Effector memory CD4-positive, alpha-beta T cell (primary cell): ENCODE results near the gene ATP5MG.

ENCODE experiments used
- DNase-seq, 3 donors: peaks; one replicate each; pipeline ENCODE4 v3.0.0-alpha.2; 2020
- H3K27ac ChIP-seq: 2 replicates; pipeline ENCODE4 v1.7.0; 2013; ENCODE audit warnings: mild to moderate bottlenecking, low read length, moderate library complexity; ENCODE audit not compliant: insufficient read depth, poor library complexity, severe bottlenecking
- H3K27me3 ChIP-seq: replicated peaks from 2 replicates; pipeline ENCODE4 v1.7.0; 2013; ENCODE audit warnings: mild to moderate bottlenecking, low read length; ENCODE audit not compliant: insufficient read depth, control insufficient read depth, poor library complexity, severe bottlenecking
- H3K36me3 ChIP-seq: 2 replicates; pipeline ENCODE4 v1.7.0; 2013; ENCODE audit warnings: mild to moderate bottlenecking, low read length, moderate library complexity; ENCODE audit not compliant: control insufficient read depth, insufficient read depth
- H3K4me1 ChIP-seq: 2 replicates; pipeline ENCODE4 v1.7.0; 2013; ENCODE audit warnings: low read length, mild to moderate bottlenecking; ENCODE audit not compliant: control insufficient read depth, insufficient read depth, poor library complexity, severe bottlenecking
- H3K4me3 ChIP-seq: 2 replicates; pipeline ENCODE4 v1.7.0; 2013; ENCODE audit warnings: low read length, low read depth, mild to moderate bottlenecking; ENCODE audit not compliant: insufficient read depth, poor library complexity, severe bottlenecking
- H3K9me3 ChIP-seq: 2 replicates; pipeline ENCODE4 v1.7.0; 2013; ENCODE audit warnings: mild to moderate bottlenecking, low read length, moderate library complexity; ENCODE audit not compliant: control insufficient read depth

ATP5MG gene

GRCh38 chr11:118439646-118440045 is 38.2 kb downstream of the ATP5MG start:
- H3K4me1 ChIP-seq, result peaks cover 39% of the 10 kb centered on the region
- H3K27me3 ChIP-seq, result no peaks in the 10 kb centered on the region
- H3K36me3 ChIP-seq, result no peaks in the 10 kb centered on the region
- H3K9me3 ChIP-seq, result no peaks in the 10 kb centered on the region
- peak overlapping the region; percentile 98 for H3K27ac ChIP-seq
- no peak overlapping the region for H3K4me3 ChIP-seq
- no peak for DNase-seq

- Histone ChIP-seq H3K4me1 (peaks cover 39% of the 10 kb centered on the region), H3K27me3 (no peaks in the 10 kb centered on the region), H3K4me3 (no peak overlapping the region), H3K27ac (peak overlapping the region; percentile 15), H3K36me3 (no peaks in the 10 kb centered on the region), H3K9me3 (no peaks in the 10 kb centered on the region)
- no peak for DNase-seq
These were observed 40.4 kb downstream of the ATP5MG start for GRCh38 chr11:118441770-118442275.

GRCh38 chr11:118442301-118442700 is 40.9 kb downstream of the ATP5MG start:
- Histone ChIP-seq H3K4me1 (peaks cover 39% of the 10 kb centered on the region), H3K4me3 (no peak overlapping the region), H3K27ac (peak overlapping the region; percentile 15), H3K36me3 (peaks cover 2% of the 10 kb centered on the region), H3K27me3 (no peaks in the 10 kb centered on the region), H3K9me3 (no peaks in the 10 kb centered on the region)
- no peak for DNase-seq

DNA sequence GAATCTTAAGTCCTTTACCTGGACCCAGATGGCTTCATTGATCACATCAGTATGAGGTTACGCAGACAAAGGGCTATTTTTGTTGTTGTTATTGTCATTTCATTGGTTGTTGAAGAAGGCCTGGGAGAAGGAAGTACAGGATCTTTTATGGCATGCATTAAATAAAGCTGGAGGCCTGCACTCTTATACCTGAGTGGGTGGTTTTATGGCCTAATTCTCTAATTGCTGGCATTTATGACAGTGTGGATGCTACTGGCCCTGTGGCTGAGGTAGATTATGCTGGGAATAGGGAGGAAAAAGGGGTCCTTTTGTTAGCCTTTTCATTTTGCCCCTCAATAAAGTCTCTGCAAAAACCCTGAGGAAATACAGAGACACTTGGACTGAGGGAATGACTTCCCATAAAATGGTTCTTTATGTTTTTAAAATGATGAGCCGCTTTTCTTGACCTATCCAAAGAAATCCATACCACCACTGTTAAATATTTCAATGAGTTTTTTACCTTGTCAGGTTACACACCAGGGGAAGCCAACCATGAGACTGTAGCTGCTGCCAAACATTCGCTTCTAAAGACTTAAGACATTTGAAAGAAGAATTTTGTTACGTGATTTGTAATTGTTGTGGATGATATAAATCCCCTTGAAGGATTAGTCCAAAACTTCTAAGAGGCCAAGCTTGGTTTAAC is 41.6 kb downstream of the ATP5MG start:
- Histone ChIP-seq H3K27ac (peak overlapping the region; percentile 7), H3K27me3 (no peaks in the 10 kb centered on the region), H3K4me1 (peaks cover 39% of the 10 kb centered on the region), H3K36me3 (peaks cover 6% of the 10 kb centered on the region), H3K9me3 (no peaks in the 10 kb centered on the region), H3K4me3 (no peak overlapping the region)
- no peak for DNase-seq

DNA sequence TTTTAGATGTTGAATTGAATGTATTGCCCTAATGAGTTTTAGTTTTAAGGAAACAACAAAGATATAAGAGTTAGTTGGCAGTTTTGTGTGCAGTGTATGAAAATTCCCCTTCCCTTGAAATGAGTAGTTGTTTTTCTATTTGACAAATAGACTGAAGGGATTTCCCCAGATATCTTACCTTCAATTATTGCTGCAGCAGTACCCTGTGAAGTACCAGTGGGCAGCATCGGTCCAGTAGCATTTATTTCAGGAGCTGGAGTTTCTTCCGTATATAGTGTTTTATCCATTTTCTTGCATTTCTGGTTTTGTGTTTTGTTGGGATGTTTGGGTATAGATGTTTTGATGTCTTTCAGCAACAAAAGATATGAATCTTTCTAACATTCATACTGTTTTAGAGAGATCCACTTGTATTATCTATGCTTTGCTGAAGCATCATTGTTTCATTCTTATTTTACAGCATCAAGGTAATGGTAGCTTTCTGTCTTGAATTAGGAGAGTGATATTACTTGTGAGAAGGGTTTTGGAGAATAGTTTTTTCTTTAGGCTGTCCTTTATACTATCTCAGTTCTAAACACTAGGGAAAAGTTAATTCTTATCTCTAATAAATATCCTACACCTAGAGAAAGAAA is 42.3 kb downstream of the ATP5MG start:
- Histone ChIP-seq H3K27me3 (no peaks in the 10 kb centered on the region), H3K4me3 (no peak overlapping the region), H3K27ac (peak overlapping the region; percentile 7), H3K36me3 (peaks cover 6% of the 10 kb centered on the region), H3K9me3 (no peaks in the 10 kb centered on the region), H3K4me1 (peaks cover 37% of the 10 kb centered on the region)
- no peak for DNase-seq

GRCh38 chr11:118447423-118447822 is 46.0 kb downstream of the ATP5MG start:
- no peak for DNase-seq
- Histone ChIP-seq H3K4me3 (no peak overlapping the region), H3K4me1 (peaks cover 11% of the 10 kb centered on the region), H3K36me3 (peaks cover 10% of the 10 kb centered on the region), H3K27ac (no peak overlapping the region), H3K9me3 (no peaks in the 10 kb centered on the region), H3K27me3 (no peaks in the 10 kb centered on the region)

GRCh38 chr11:118448294-118448693 is 46.9 kb downstream of the ATP5MG start:
- Histone ChIP-seq H3K4me3 (no peak overlapping the region), H3K27me3 (no peaks in the 10 kb centered on the region), H3K27ac (no peak overlapping the region), H3K36me3 (peaks cover 10% of the 10 kb centered on the region), H3K4me1 (peaks cover 2% of the 10 kb centered on the region), H3K9me3 (no peaks in the 10 kb centered on the region)
- DNase-seq, result no peak

DNA sequence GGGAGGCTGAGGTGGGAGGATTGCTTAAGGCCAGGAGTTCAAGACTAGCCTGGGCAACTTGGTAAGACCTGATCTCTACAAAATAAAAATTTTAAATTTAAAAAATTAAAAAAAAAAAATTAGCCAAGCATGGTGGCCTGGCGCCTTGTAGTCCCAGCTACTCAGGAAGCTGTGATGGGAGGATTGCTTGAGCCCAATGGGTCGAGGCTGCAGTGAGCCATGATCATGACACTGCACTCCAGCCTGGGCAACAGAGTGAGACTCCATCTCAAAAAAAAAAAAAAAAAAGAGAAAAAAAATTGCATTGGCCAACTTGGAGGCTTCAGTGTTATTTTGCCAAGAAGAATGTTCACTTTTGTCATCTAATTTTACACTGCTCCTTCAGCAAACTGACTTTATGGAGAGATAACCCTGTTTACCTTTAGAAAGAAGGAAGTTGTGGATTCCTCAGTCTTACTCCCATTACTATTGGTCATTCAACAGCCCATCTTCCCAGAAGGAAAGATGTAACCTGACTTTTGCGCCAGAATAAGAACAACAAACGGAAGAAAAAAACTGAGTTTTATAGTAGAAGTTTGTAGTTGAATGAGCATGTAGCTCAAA is 48.0 kb downstream of the ATP5MG start:
- no peaks in the 10 kb centered on the region for H3K4me1 ChIP-seq
- peaks cover 10% of the 10 kb centered on the region for H3K36me3 ChIP-seq
- no peak overlapping the region for H3K27ac ChIP-seq
- no peak for DNase-seq
- no peaks in the 10 kb centered on the region for H3K9me3 ChIP-seq
- H3K27me3 ChIP-seq, result no peaks in the 10 kb centered on the region
- no peak overlapping the region for H3K4me3 ChIP-seq

DNA sequence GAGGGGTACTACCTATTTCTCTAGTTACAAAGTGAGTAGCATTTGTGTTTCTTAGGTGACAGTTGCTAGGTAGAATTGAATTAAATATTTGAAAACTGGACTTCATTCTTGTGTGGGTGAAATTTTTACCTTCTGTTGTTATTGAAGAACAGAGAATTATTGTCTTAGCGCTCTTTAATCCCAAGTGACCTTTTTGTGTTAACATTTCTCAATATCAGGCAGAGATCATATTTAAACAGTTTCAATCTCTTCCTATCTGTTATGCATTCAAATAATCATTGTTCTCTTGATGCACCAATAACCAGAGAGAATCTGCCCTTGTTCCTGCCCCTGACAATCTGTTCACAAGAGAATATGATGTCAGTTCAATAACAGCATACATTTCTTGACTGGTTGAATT is 49.0 kb downstream of the ATP5MG start:
- DNase-seq, result no peak
- no peaks in the 10 kb centered on the region for H3K27me3 ChIP-seq
- H3K36me3 ChIP-seq, result peaks cover 10% of the 10 kb centered on the region
- H3K4me3 ChIP-seq, result no peak overlapping the region
- H3K27ac ChIP-seq, result no peak overlapping the region
- H3K4me1 ChIP-seq, result no peaks in the 10 kb centered on the region
- H3K9me3 ChIP-seq, result no peaks in the 10 kb centered on the region
